ENCODE results near the gene PLCH1.

The PLCH1 gene, protein sequence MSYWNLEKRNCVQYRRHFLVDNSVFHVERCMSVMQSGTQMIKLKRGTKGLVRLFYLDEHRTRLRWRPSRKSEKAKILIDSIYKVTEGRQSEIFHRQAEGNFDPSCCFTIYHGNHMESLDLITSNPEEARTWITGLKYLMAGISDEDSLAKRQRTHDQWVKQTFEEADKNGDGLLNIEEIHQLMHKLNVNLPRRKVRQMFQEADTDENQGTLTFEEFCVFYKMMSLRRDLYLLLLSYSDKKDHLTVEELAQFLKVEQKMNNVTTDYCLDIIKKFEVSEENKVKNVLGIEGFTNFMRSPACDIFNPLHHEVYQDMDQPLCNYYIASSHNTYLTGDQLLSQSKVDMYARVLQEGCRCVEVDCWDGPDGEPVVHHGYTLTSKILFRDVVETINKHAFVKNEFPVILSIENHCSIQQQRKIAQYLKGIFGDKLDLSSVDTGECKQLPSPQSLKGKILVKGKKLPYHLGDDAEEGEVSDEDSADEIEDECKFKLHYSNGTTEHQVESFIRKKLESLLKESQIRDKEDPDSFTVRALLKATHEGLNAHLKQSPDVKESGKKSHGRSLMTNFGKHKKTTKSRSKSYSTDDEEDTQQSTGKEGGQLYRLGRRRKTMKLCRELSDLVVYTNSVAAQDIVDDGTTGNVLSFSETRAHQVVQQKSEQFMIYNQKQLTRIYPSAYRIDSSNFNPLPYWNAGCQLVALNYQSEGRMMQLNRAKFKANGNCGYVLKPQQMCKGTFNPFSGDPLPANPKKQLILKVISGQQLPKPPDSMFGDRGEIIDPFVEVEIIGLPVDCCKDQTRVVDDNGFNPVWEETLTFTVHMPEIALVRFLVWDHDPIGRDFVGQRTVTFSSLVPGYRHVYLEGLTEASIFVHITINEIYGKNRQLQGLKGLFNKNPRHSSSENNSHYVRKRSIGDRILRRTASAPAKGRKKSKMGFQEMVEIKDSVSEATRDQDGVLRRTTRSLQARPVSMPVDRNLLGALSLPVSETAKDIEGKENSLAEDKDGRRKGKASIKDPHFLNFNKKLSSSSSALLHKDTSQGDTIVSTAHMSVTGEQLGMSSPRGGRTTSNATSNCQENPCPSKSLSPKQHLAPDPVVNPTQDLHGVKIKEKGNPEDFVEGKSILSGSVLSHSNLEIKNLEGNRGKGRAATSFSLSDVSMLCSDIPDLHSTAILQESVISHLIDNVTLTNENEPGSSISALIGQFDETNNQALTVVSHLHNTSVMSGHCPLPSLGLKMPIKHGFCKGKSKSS (N-terminal part only)

DNA sequence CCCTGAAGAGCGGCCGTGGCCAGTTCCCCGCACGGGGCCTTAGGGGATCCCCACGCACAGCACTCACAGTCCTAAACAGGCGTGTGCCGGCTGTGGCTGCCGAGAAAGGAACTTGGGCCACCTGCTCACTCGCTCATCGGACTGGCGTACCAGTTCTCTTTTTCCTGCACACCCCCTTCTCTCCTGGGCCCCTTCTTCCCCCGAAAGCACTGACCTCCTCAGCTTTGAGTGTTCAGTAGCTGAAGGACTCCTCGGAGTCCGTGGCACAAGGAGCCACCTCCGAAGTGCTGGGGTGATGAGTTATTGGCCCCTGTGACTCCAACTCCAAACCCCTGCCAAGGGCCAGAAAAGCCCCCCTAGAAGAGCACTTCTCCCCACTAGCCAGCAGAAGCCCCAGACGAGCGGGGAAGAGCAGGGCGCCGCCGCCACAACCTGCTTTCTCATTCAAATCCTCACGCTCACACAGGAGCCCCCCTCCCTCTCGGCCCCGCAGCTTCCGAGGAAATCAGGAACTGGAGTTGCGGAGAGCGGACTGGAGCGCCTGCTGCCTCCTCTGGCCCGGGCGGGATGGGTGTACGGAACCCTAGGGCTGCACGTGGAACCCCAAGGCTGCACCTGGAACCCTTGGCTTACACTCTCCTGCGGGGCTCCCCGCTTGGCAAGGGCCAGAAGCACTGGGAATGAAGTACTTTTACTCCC is at the start of gene PLCH1:
TSS of gene PLCH1 (minus strand) at position 446 of the 699 bp plus-strand sequence. CDS start 40,847 bp downstream, outside the sequence.
- DNase-seq = peak in 53 of 56 donors; percentile 6 to 76 (median 43)

- DNase-seq = no peak
Measured at GRCh38 chr3:155792532-155792931, 47.7 kb upstream of the PLCH1 start.

- DNase-seq = no peak
Measured at GRCh38 chr3:155791190-155791589, 46.3 kb upstream of the PLCH1 start.

- no peak for DNase-seq
Measured at GRCh38 chr3:155790272-155790925, 45.5 kb upstream of the PLCH1 start.

DNA sequence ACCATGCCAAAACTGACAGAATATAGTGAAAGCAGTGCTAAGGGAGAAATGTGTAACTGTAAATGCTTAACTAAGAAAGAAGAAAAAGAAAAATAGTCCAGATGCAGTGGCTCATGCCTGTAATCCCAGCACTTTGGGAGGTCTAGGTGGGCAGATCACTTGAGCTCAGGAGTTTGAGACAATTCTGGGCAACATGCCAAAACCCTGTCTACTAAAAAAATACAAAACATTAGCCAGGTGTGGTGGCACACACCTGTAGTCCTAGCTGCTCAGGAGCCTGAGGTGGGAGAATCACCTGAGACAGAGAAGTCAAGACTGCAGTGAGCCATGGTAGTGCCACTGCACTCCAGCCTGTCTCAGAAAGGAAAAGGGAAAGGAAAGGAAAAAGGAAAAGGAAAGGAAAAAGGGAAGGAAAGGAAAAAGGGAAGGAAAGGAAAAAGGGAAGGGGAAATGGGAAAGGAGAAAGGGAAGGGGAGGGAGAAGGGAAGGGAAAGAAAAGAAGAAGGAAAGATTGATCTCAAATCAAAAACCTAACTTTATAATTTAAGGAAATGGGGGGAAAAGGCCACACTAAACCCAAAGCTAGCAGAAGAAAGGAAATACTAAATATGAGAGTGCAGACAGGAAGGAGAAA is 40.9 kb upstream of the PLCH1 start:
- DNase-seq = no peak

DNA sequence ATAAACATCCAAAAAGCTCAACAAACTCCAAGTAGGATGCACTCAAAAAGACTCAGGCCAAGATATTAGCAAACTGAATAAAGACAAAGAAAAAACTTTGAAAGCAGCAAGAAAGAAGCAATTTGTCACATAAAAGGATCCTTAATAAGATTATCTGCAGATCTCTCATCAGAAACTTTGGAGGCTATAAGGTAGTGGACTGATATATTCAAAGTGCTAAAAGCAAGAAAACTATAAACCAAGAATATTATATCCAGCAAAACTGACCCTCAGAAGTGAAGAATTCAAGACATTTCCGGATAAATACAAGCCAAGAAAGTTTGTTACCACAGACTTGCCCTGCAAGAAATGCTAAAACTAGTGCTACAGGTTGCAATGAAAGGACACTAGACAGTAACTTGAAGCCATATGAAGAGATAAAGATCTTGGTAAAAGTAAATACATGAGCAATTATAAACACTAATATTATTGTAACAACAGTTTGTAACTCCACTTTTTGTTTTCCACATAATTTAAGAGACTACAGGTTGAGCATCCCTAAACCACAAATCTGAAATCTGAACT is 37.6 kb upstream of the PLCH1 start:
- DNase-seq = no peak

- DNase-seq = no peak
Measured at GRCh38 chr3:155780291-155780690, 35.4 kb upstream of the PLCH1 start.

DNA sequence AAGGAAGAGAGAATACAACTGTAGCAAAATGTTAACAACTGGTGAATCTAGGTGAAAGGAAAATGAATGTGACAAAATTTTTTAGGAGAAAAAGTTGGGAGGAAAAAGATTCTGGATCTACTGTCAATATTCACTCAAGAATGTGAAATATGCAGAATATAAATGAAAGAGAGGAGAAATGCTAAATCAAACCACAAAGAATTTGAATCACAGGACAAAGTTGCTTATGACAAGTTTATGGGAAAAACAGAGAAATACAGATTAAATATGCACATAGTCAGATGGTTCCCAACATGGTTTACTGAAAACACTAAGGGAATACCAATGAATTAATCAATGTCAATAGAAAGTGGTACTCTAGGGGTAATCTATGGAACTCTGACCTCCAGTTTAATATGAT is 33.6 kb upstream of the PLCH1 start:
- no peak for DNase-seq

- DNase-seq = no peak
Measured at GRCh38 chr3:155772801-155773200, 27.9 kb upstream of the PLCH1 start.

DNA sequence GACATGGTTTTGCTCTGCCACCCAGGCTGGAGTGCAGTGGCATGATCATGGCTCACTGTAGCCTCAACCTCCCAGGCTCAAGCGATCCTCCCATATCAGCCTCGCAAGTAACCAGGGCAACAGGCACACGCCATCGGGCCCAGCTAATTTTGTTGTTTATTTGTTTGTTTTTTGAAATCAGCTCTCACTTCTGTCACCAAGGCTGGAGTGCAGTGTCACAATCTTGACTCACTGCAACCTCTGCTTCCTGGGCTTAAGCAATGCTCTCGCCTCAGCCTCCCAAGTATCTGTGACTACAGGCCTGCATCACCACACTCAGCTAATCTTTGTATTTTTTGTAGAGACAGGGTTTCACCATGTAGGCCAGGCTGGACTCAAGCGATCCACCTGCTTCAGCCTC is 26.3 kb upstream of the PLCH1 start:
- DNase-seq = no peak

- no peak for DNase-seq
Measured at GRCh38 chr3:155766206-155766605, 21.3 kb upstream of the PLCH1 start.

DNA sequence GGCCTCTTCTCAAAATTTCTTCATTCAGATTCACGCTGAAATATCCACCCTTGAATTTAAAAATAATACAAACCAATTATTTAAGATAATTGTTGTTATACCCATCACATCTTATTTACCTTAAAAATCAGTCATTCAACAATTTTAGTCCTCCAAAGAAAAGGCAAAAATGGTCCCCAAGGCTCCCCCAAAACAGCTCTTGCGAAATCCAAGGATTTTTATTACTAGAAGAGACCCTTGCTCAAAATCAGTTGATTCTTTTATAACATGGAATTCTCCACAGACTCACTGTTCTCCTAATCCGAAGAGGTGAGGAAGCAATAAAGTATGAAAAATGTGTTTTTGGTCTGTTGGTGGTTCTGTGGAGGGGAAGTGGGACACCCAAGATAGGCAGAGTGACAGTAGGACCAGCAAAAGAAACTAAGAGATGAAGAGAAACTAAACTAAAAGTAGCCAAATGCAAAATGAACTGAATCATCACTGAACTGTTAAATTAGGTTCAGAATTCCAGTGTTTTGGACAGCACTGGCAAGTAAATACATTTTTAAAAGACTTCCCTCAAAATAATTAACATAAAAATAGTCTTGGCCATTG is 19.1 kb upstream of the PLCH1 start:
- DNase-seq = no peak

GRCh38 chr3:155760653-155761052 is 15.8 kb upstream of the PLCH1 start:
- no peak for DNase-seq

DNA sequence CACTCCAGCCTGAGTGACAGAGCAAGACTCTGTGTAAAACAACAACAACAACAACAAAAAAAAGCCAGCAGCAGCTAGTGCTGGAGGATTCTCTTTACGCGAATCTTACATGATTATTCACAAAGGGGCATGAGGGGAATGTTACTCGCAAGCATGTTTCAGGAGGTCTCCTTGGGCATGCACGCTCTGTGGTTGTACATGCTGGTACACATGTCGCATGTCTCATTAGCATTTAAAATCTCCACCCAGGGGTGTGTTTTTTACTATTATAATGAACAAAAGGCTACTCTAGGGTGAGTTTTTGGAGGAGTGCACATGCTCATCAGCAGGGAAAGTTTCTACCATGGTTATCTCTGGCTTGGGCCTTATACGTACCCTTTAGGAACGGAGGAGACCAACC is 12.7 kb upstream of the PLCH1 start:
- DNase-seq = no peak

DNA sequence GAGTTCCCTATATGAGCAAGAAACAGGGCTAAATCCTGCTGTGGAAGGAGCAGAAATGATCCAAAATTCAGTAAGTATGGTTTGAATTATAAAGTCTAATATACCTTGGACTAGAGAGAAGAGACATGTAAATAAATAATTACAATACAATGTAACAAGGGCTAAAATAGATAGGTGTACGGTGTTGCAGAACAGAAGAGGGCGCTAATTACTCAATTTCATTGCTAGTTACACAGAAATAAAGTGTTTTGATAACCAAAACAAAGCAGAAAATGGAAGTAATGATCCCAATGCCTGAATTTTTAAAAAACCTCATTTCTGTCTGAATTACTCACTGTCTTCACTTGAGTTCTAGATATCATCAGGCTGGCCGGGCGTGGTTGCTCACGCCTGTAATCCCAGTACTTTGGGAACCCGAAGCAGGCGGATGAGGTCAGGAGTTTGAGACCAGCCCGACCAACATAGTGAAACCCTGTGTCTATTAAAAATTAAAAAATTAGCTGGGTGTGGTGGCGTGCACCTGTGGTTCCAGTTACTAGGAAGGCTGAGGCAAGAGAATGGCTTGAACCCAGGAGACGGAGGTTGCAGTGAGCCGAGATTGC is 8.3 kb upstream of the PLCH1 start:
- no peak for DNase-seq

- DNase-seq = no peak
Measured at GRCh38 chr3:155748611-155749365, 3.9 kb upstream of the PLCH1 start.

DNA sequence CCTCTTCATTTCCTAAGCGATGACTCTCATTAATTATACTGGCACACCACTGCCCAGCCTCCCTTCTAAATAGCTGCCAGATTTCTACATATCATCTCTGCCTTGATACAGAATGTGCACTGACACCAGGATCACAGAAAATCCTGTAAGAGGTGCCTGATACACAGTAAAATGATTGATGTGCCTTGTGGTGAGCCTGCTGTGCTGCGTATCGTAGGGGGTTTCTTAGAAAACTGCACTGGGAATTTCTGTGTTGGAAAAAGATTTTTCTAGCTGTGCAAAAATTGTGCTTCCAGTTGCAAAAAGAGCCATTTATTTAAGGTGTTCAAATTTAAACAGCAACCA is 3.0 kb upstream of the PLCH1 start:
- no peak for DNase-seq

DNA sequence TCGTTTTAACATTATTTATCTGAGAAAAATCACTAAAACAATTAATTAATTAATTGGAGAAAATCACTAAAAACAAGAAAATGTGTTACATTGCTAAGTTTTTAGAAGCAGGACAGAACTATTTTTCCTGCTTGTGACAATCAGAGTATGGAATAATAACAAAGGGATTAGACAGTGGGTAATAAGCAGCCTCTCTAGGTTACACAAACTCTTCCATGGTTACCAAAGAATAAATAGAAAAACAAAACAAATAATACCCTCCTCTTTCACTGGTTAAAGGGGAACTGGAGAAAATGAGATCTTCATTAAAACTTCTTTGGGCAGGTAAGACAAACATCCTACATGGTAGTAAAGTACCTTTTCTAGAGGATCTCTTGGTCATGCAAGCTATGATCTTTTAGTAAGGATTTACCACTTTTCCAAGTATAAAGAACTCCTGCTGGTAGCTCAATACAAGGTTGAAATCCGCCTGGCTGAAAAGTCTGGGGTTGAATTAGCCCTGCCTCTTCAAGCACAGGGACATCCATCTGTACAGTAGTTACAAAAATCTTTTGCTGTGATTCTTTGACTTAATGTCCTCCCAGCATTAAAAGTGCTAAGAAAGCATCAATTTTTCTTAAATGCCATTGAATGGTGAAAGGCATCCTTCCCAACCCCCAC is 2.5 kb upstream of the PLCH1 start:
- no peak for DNase-seq
